Heart left ventricle (tissue), 13 donors: ENCODE results near the gene ARPP21.

ENCODE experiments used
- CTCF ChIP-seq, 12 donors: fragments of 200-600 bp; sonication (generic) in 4 of 12; IDR thresholded peaks; one replicate each; pipeline versions ENCODE4 v1.5.0 to v1.8.0; 2018 to 2022; ENCODE audit warnings: antibody characterized with exemption in 12 of 12, mild to moderate bottlenecking in 5 of 12
- POLR2A ChIP-seq, 2 donors: fragments of 450-650 bp; IDR thresholded peaks; one replicate each; pipeline ENCODE4 v1.6.1; 2017; ENCODE audit warnings: antibody characterized with exemption in 2 of 2, mild to moderate bottlenecking in 2 of 2, moderate library complexity in 2 of 2
- donor health status: ischemic (EF 13 %, LVEDD 7.1; RV severe dilation, severe dysfunction).
- donor health status: DM: no; HTN: yes; CAD: no.
- donor health status: DM: no; HTN: no; CAD: no.
- donor health status: ischemic (EF 25% LVEDD 6.9; RV normal size, moderate dysfunction).
- donor health status: ischemic (EF 25% LVEDD 5.7; RV mildly dilated, moderate dysfunction).
- donor health status: ischemic (EF 35%, LVEDD 5.7; RV mildly dilated, moderate dysfunction).
- donor health status: nonischemic (EF 11% LVEDD 7.7; RV severe dilation, severe dysfunction).
- donor health status: DM: yes; HTN: yes; CAD: no.
- donor health status: PGD.
- donor health status: ischemic (EF 29% LVEDD 5.4; RV normal size, mild dysfunction).
- donor health status: nonischemic (EF 23%, LVEDD 6.1; RV moderate dilation, normal function).

GRCh38 chr3:35598804-35599203 lies 40.5 kb upstream of the ARPP21 start:
- TF ChIP-seq POLR2A (IDR thresholded peaks at IDR 0.05): no peak
- no peak for TF ChIP-seq CTCF (IDR thresholded peaks at IDR 0.05)
